Heart right ventricle (tissue), 16 donors: ENCODE data around the gene WDCP. TPM values are rescaled to one million over a fixed set of nuclear protein-coding genes. Genes with fewer than 3 reads are reported as not detected.

Experiments used
- ATAC-seq, 8 donors: fragments of 200-7000 bp; cut with Tn5 transposase; one replicate each; pipeline ENCODE4 v1.9.1; 2020; ENCODE audit warnings: mild to moderate bottlenecking in 8 of 8, moderate library complexity in 8 of 8, moderate number of reproducible peaks in 1 of 8
- DNase-seq, 2 donors: peaks; one replicate each; pipeline ENCODE4 v3.0.0-alpha.2; 2020
- H3K27ac ChIP-seq, 10 donors: fragments of 200-600 bp; sonication (generic) in 2 of 10; one replicate each; pipeline versions ENCODE4 v1.5.0 to v1.8.0; 2020 to 2022; ENCODE audit warnings: mild to moderate bottlenecking in 3 of 10
- H3K27me3 ChIP-seq, 7 donors: fragments of 200-600 bp; one replicate each; pipeline ENCODE4 v1.8.0; 2021 to 2022; ENCODE audit warnings: mild to moderate bottlenecking in 2 of 7
- H3K36me3 ChIP-seq, 9 donors: fragments of 200-600 bp; sonication (generic) in 1 of 9; one replicate each; pipeline versions ENCODE4 v1.5.0 to v1.8.0; 2020 to 2022; ENCODE audit warnings: mild to moderate bottlenecking in 2 of 9
- H3K4me1 ChIP-seq, 9 donors: fragments of 200-600 bp; sonication (generic) in 1 of 9; one replicate each; pipeline versions ENCODE4 v1.5.0 to v1.8.0; 2020 to 2022; ENCODE audit warnings: mild to moderate bottlenecking in 4 of 9
- H3K4me3 ChIP-seq, 10 donors: fragments of 200-600 bp; sonication (generic) in 2 of 10; one replicate each; pipeline versions ENCODE4 v1.5.0 to v1.8.0; 2020 to 2022; ENCODE audit warnings: mild to moderate bottlenecking in 7 of 10, moderate library complexity in 2 of 10
- H3K9me3 ChIP-seq, 11 donors: fragments of 200-600 bp in 10 of 11; sonication (generic) in 2 of 11; one replicate each; pipeline versions ENCODE4 v1.5.0 to v1.8.0; 2013 to 2022; ENCODE audit warnings: mild to moderate bottlenecking in 2 of 11, control low read depth in 1 of 11, moderate library complexity in 1 of 11
- CTCF ChIP-seq, 9 donors: fragments of 200-600 bp; sonication (generic) in 2 of 9; IDR thresholded peaks; one replicate each; pipeline versions ENCODE4 v1.5.0 to v1.8.0; 2021 to 2022; ENCODE audit warnings: antibody characterized with exemption in 9 of 9, mild to moderate bottlenecking in 5 of 9, moderate library complexity in 1 of 9
- WGBS, 2 donors: extraction: QIAGEN DNeasy Blood & Tissue Kit; methylation state at CpG; one replicate each; pipeline ENCODE4 v1.1.7; 2013; ENCODE audit warnings: inconsistent platforms in 1 of 2; 5-methylcytosine and 5-hydroxymethylcytosine counted together
- intact Hi-C, 10 donors: fragments of 100-400 bp; cut with DNase I; formaldehyde crosslinking; loops; one replicate each; pipeline versions ENCODE4 v1.11.1 to v1.14.2; 2022
- polyA plus RNA-seq, 2 donors: library from polyadenylated mRNA; stranded (reverse); fragments of 200-250 nt; gene quantifications; one replicate each; pipeline ENCODE4 v1.2.3, GENCODE V29; 2013
- total RNA-seq, 10 donors: library from RNA; stranded (reverse); fragmentation: NEBNext Ultra II Directional in 3 of 10; extraction: Animal tissue kit (Norgen Biotek cat#: 25700) in 3 of 10; gene quantifications; one replicate each; pipeline versions ENCODE4 v1.2.1 to v1.2.4, GENCODE V29; 2021 to 2023
- donor health status: Arrhythmogenic right ventricular cardiomyopathy.
- donor health status: ischemic (EF 13 %, LVEDD 7.1; RV severe dilation, severe dysfunction).
- donor health status: healthy with polysubstance abuse.
- donor health status: DM: no; HTN: yes; CAD: no.
- donor health status: DM: no; HTN: no; CAD: no.
- donor health status: ischemic (EF 25% LVEDD 6.9; RV normal size, moderate dysfunction).
- donor health status: ischemic (EF 25% LVEDD 5.7; RV mildly dilated, moderate dysfunction).
- donor health status: healthy.
- donor health status: DM: yes; HTN: yes; CAD: no.
- donor health status: Ischemic cardiomyopathy.
- donor health status: ischemic (EF 35%, LVEDD 5.7; RV mildly dilated, moderate dysfunction).
- donor health status: nonischemic (EF 11% LVEDD 7.7; RV severe dilation, severe dysfunction).
- donor health status: DM: yes; HTN: yes; CAD: no.
- donor health status: PGD.
- donor health status: ischemic (EF 29% LVEDD 5.4; RV normal size, mild dysfunction).
- donor health status: nonischemic (EF 23%, LVEDD 6.1; RV moderate dilation, normal function).

The WDCP gene
- total and polyA plus RNA-seq, 12 donors: 1.8 to 10.1 (median 6.0) TPM

- peaks cover 4 to 23% (median 18%) of the 10 kb centered on the region in 9 donors for H3K4me1 ChIP-seq
- H3K27ac ChIP-seq: no peak overlapping the region
- ATAC-seq: no peak
- H3K36me3 ChIP-seq: peaks cover 0 to 40% (median 4%) of the 10 kb centered on the region in 9 donors
- intact Hi-C loops: loop anchor here in 7 of 10 donors (5.0 to 10.0 kb wide), 4 partner anchors 35 to 262 kb away; partner anchors contain the start of genes ATAD2B (in 1 of the 7), FAM228B (in 1 of the 7) and PFN4 (in 1 of the 7)
- no peak for TF ChIP-seq CTCF (IDR thresholded peaks at IDR 0.05)
- WGBS, 2 donors: 88 to 93% methylated on average over 3 of the region's 3 CpGs
- H3K9me3 ChIP-seq: no peaks in the 10 kb centered on the region
- no peak overlapping the region for H3K4me3 ChIP-seq
- no peak for DNase-seq
- no peaks in the 10 kb centered on the region for H3K27me3 ChIP-seq
Observed at GRCh38 chr2:24087032-24087431, 39.8 kb upstream of the WDCP start.

- H3K27me3 ChIP-seq: no peaks in the 10 kb centered on the region
- ATAC-seq (no peak), DNase-seq (no peak)
- peaks cover 4 to 23% (median 18%) of the 10 kb centered on the region in 9 donors for H3K4me1 ChIP-seq
- H3K9me3 ChIP-seq: no peaks in the 10 kb centered on the region
- H3K27ac ChIP-seq: no peak overlapping the region
- intact Hi-C loops: loop anchor here in 7 of 10 donors (5.0 to 10.0 kb wide), 4 partner anchors 36 to 261 kb away; partner anchors contain the start of genes ATAD2B (in 1 of the 7), FAM228B (in 1 of the 7) and PFN4 (in 1 of the 7)
- WGBS, 2 donors: 89 to 94% methylated on average over 1 of the region's 1 CpG
- H3K4me3 ChIP-seq: no peak overlapping the region
- H3K36me3 ChIP-seq: peaks cover 0 to 40% (median 4%) of the 10 kb centered on the region in 9 donors
- no peak for TF ChIP-seq CTCF (IDR thresholded peaks at IDR 0.05)
Observed at GRCh38 chr2:24086241-24086640, 39.0 kb upstream of the WDCP start.

- TF ChIP-seq CTCF (IDR thresholded peaks at IDR 0.05): no peak
- Histone ChIP-seq H3K27me3 (no peaks in the 10 kb centered on the region), H3K36me3 (peaks cover 0 to 50% (median 4%) of the 10 kb centered on the region in 9 donors), H3K27ac (peak overlapping the region; percentile 55 to 98 (median 90)), H3K4me3 (peak overlapping the region; percentile 50 to 79 (median 66)), H3K4me1 (peaks cover 4 to 23% (median 18%) of the 10 kb centered on the region in 9 donors), H3K9me3 (no peaks in the 10 kb centered on the region)
- no peak for DNase-seq
- intact Hi-C loops: loop anchor here in 8 of 10 donors (2.0 to 10.0 kb wide), 6 partner anchors 37 to 260 kb away; partner anchors contain the start of genes ATAD2B (in 4 of the 8), FAM228B (in 1 of the 8) and PFN4 (in 1 of the 8)
- peak in 2 of 8 donors; percentile 5 to 8 for ATAC-seq
- WGBS, 2 donors: 5 to 7% methylated on average over 11 of the region's 11 CpGs
Observed at GRCh38 chr2:24085200-24085489, 38.0 kb upstream of the WDCP start.

- H3K27me3 ChIP-seq: no peaks in the 10 kb centered on the region
- peak; percentile 95 to 99 (median 98) for TF ChIP-seq CTCF (IDR thresholded peaks at IDR 0.05)
- DNase-seq (peak; percentile 87 to 92), ATAC-seq (peak; percentile 96 to 99 (median 97))
- H3K36me3 ChIP-seq: peaks cover 0 to 55% (median 4%) of the 10 kb centered on the region in 9 donors
- no peaks in the 10 kb centered on the region for H3K9me3 ChIP-seq
- intact Hi-C loops: loop anchor here in 9 of 10 donors (1.0 to 10.0 kb wide), 8 partner anchors 37 to 260 kb away; partner anchors contain the start of genes ATAD2B (in 4 of the 9), FAM228B (in 3 of the 9), PFN4 (in 3 of the 9) and FKBP1B (in 1 of the 9)
- 0% methylated on average over 44 of the region's 44 CpGs for WGBS, 2 donors
- peak within 1 kb of the TSS; percentile 50 to 79 (median 66) for H3K4me3 ChIP-seq
- peak within 1 kb of the TSS; percentile 55 to 98 (median 90) for H3K27ac ChIP-seq
- peaks cover 4 to 23% (median 18%) of the 10 kb centered on the region in 9 donors for H3K4me1 ChIP-seq
Observed at GRCh38 chr2:24084386-24085199, 37.4 kb upstream of the WDCP start, which contains the start of gene TP53I3. Gene TP53I3, minus strand, starts transcription at chr2:24084834. Its CDS starts 508 bp downstream, at chr2:24084326.
